Ramos (cell line): ENCODE data around the gene CEBPG.

Experiments used
- in situ Hi-C: fragments of 300-500 bp; cut with MboI; formaldehyde crosslinking; loops from one replicate; pipeline ENCODE4 v1.14.3; 2022; ENCODE audit warnings: low sequenced_read_pairs; ENCODE audit not compliant: unreplicated experiment

CEBPG gene

GRCh38 chr19:33403221-33403972 is 29.9 kb downstream of the CEBPG start:
- in situ Hi-C loops: no loop called here

GRCh38 chr19:33403973-33404304 is 30.4 kb downstream of the CEBPG start:
- in situ Hi-C loops: no loop called here

GRCh38 chr19:33404506-33405253 is 31.2 kb downstream of the CEBPG start:
- in situ Hi-C loops: loop anchor here (5.0 kb wide), 2 partner anchors 167 to 262 kb away; no protein-coding TSS in a partner anchor

- in situ Hi-C loops: loop anchor here (5.0 kb wide), 2 partner anchors 168 to 263 kb away; no protein-coding TSS in a partner anchor
These were observed 31.7 kb downstream of the CEBPG start for GRCh38 chr19:33405254-33405552.

DNA sequence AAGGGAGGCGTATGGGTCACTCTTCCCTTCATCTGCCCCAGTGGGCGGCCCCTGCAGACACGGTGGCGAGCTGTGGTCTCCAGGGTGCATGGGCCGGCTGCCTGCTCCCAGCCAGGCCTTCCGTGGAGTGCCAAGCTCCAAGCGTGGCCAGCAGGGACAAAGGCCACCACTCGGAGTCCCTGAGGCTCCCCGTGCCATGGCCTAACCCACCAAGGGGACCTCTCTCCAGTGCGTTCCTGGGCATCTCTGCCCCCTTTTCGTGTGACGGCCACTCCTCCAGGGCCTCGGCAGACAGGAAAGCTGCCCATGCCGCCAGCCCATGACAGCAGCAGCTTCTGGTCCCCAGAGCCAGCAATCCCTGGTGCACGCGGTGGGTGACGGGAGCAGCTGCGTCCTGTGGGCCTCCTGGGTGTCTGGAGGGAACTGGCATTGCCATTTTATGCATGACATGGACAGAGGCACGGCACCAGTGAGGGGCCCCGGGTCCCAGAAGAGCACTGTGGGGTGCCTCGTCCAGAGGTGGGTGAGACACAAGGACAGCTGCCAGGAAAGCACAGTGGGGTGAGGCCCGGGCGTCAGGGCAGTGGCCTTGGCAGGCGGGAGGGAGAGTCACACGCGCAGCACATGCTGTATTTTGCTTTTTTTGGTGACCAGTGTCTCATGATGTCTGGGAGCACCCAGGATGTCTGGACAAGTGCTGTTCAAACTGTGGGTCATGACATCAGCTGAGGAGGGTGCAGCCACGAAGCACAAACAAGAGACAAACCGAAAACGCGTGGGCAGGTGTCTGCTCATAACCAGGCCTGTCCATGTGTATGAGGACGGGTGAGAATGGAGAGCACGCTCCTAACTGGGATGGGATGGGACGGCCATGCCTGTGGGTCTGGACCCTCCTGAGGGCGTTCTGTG is 32.3 kb downstream of the CEBPG start:
- in situ Hi-C loops: loop anchor here (5.0 kb wide), 2 partner anchors 169 to 264 kb away; no protein-coding TSS in a partner anchor

GRCh38 chr19:33406521-33407139 is 33.1 kb downstream of the CEBPG start:
- in situ Hi-C loops: loop anchor here (5.0 kb wide), 2 partner anchors 169 to 264 kb away; no protein-coding TSS in a partner anchor

DNA sequence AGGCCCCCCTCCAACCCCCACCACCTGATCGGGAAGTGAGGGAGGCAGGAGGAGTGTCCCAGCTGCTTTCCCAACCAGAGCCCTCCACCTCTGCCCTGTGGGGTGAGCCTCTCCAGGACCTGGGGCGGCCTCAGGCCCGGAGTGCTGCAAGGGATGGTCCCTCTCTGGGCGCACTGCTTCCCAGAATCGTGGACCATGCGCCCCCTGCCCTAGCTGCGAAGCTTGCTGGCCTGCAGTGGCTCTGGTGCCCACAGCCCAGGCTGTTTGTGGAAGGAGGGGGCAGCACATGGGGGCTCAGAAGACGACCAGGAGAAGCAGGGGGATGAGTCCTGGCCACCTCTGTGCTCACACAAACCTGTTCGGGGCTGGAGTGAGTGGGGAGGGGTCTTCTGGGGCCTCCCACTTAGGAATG is 33.6 kb downstream of the CEBPG start:
- in situ Hi-C loops: loop anchor here (5.0 kb wide), 2 partner anchors 170 to 265 kb away; no protein-coding TSS in a partner anchor

GRCh38 chr19:33407716-33408115 is 34.2 kb downstream of the CEBPG start:
- in situ Hi-C loops: loop anchor here (5.0 kb wide), 2 partner anchors 170 to 265 kb away; no protein-coding TSS in a partner anchor

- in situ Hi-C loops: loop anchor here (5.0 kb wide), 2 partner anchors 171 to 266 kb away; no protein-coding TSS in a partner anchor
These were observed 34.6 kb downstream of the CEBPG start for GRCh38 chr19:33408116-33408515.

DNA sequence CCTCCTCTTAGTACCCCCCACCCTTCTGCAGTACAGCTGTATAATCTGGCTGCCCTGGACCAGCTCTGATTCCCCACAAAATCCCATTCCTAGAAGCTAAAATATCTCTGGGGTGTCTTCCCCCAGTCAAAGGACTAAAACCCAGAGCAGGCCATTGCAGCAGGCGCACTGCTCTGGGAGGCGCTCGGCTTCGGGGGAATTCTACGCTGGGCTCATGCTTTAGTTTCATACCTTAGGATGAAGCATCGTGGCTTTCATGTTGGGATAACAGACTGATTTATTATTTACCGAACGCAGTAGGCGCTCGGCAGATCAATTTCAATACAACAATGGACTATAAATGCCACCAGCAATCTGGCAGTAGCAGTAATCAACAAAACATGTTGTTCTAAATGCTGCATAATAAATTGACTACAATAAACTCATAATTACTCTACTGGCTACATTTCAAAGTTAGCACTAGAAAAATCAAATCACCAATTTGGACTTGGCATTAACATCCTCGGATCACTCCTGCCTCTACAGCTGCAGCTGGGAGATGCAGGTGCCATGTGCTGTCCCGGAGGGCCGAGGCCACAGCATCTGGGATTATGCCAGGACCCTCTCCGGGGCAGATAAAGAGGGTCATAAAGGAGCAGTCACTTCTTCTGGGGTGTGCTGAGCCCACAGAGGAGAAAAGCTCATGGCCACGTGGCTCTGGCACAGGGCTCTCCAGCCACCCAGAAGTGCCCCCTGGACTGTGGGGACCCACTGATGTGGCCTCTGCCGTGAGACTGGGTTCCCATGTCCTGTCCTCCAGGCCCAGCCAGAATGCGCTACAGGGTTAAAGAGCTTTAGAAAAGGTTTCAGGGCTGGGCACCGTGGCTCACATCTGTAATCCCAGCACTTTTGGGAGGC is 35.3 kb downstream of the CEBPG start:
- in situ Hi-C loops: loop anchor here (5.0 kb wide), 2 partner anchors 171 to 266 kb away; no protein-coding TSS in a partner anchor

DNA sequence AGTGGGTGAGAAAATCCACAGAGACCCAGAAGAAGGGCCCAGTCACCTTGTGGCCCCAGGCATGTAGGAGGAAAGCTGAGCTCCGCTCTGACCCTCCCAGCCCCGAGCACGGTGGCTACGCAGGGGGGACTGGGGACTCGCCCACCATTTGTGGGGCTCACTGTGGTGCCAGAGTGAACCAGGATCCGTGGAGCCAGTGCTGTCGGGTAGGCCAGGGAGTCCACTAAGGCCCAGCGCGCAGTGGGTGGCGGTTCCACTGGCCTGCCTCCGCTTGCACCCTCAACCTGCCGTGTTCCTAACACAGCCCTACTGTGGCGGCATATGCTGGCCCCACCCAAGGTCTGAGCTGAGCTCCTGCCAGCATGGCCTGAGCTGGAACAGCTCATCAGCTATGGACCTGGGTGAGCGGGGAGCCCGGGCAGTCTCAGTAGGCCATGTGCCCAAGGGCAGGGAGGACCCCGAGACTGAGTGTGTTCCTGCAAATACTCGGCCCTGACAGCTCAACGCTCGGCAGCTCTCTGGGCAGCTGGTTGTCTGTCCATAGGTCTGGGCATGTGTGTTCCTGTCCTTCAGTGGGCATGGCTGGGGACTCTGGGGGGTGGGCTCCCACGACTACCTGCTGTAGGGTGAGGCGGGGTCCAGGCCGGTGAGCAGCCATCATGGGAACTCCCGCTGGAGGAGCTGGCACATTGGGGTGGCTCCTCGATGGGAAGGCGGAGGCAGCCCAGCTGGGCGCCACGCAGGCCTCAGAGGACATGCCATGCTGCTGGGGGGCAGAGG is 36.6 kb downstream of the CEBPG start:
- in situ Hi-C loops: loop anchor here (5.0 kb wide), 2 partner anchors 173 to 268 kb away; no protein-coding TSS in a partner anchor

GRCh38 chr19:33410915-33411401 is 37.4 kb downstream of the CEBPG start:
- in situ Hi-C loops: no loop called here

GRCh38 chr19:33411621-33412180 is 38.2 kb downstream of the CEBPG start:
- in situ Hi-C loops: no loop called here

GRCh38 chr19:33412601-33413425 is 39.3 kb downstream of the CEBPG start:
- in situ Hi-C loops: no loop called here

- in situ Hi-C loops: no loop called here
These were observed 39.9 kb downstream of the CEBPG start for GRCh38 chr19:33413426-33413725.

- in situ Hi-C loops: no loop called here
These were observed 40.6 kb downstream of the CEBPG start for GRCh38 chr19:33413868-33414666.
